Measurements from ENCODE around the gene STRIP1. TPM values are rescaled to one million over a fixed set of nuclear protein-coding genes. Genes with fewer than 3 reads are reported as not detected.
A peak's percentile ranks its signal among the peaks of the same experiment; 100 is the strongest.

STRIP1 gene
- total and polyA plus RNA-seq, 4 experiments from 2014 or later: 16.5 to 73.3 (median 51.7) TPM

- CTCF ChIA-PET (ENCODE audit: partially characterized antibody): interaction anchor here (0.6 to 12.2 kb wide), 8 partner anchors 9 to 67 kb away, joined by 3 to 120 read pairs (median 21); partner anchors contain the start of gene STRIP1
- intact Hi-C loops (cut with micrococcal nuclease): no loop called here
- POLR2A ChIA-PET (ENCODE audit: partially characterized antibody): interaction anchor here (1.1 to 5.7 kb wide), 2 partner anchors 15 to 19 kb away, joined by 4 to 33 read pairs; partner anchors contain the start of gene STRIP1
- no peaks in the 10 kb centered on the region for H3K27me3 ChIP-seq (ENCODE audit: insufficient read depth, low read length)
- Mint-ChIP-seq H3K27me3 (no peaks in the 10 kb centered on the region), H3K36me3 (peaks cover 68 to 90% of the 10 kb centered on the region in 2 donors), H3K4me3 (no peak overlapping the region), H3K9me3 (no peaks in the 10 kb centered on the region), H3K4me1 (peaks cover 1 to 8% (median 3%) of the 10 kb centered on the region in 4 donors), H3K27ac (no peak overlapping the region)
- no peak for DNase-seq
- no peak overlapping the region for H3K27ac ChIP-seq (ENCODE audit: low read depth, low read length)
- H3K4me3 ChIP-seq (ENCODE audit: low read length in 2 of 2): no peak overlapping the region
- no peaks in the 10 kb centered on the region for H3K4me1 ChIP-seq (ENCODE audit: insufficient read depth, low read length)
- H3K9me3 ChIP-seq (ENCODE audit: control insufficient read depth in 1 of 2, low read length in 2 of 2): no peaks in the 10 kb centered on the region
- H3K36me3 ChIP-seq (ENCODE audit: insufficient read depth, low read length): peaks cover 75% of the 10 kb centered on the region
These were observed 15.6 kb downstream of the STRIP1 start for GRCh38 chr1:110049801-110050601.

GRCh38 chr1:110050602-110051261, 16.3 kb downstream of the STRIP1 start:
- H3K27me3 ChIP-seq (ENCODE audit: insufficient read depth, low read length): no peaks in the 10 kb centered on the region
- H3K4me1 Mint-ChIP-seq: peaks cover 1 to 8% (median 3%) of the 10 kb centered on the region in 4 donors
- CTCF ChIA-PET (ENCODE audit: partially characterized antibody): interaction anchor here (0.9 to 12.2 kb wide), 9 partner anchors 8 to 411 kb away, joined by 3 to 120 read pairs (median 8); partner anchors contain the start of gene STRIP1
- H3K9me3 ChIP-seq (ENCODE audit: control insufficient read depth in 1 of 2, low read length in 2 of 2): no peaks in the 10 kb centered on the region
- H3K9me3 Mint-ChIP-seq: no peaks in the 10 kb centered on the region
- intact Hi-C loops (cut with micrococcal nuclease): no loop called here
- no peak overlapping the region for H3K4me3 Mint-ChIP-seq
- H3K36me3 ChIP-seq (ENCODE audit: insufficient read depth, low read length): peaks cover 70% of the 10 kb centered on the region
- H3K27ac Mint-ChIP-seq: peak overlapping the region in 1 of 7 donors; percentile 16
- no peak for DNase-seq
- peaks cover 69 to 91% of the 10 kb centered on the region in 2 donors for H3K36me3 Mint-ChIP-seq
- POLR2A ChIA-PET (ENCODE audit: partially characterized antibody): interaction anchor here (1.1 to 5.7 kb wide), 2 partner anchors 16 to 18 kb away, joined by 4 to 33 read pairs; partner anchors contain the start of gene STRIP1
- H3K27me3 Mint-ChIP-seq: no peaks in the 10 kb centered on the region
- no peak overlapping the region for H3K4me3 ChIP-seq (ENCODE audit: low read length in 2 of 2)
- H3K4me1 ChIP-seq (ENCODE audit: insufficient read depth, low read length): no peaks in the 10 kb centered on the region
- H3K27ac ChIP-seq (ENCODE audit: low read depth, low read length): no peak overlapping the region

- peaks cover 73 to 92% of the 10 kb centered on the region in 2 donors for H3K36me3 Mint-ChIP-seq
- no peaks in the 10 kb centered on the region for H3K9me3 Mint-ChIP-seq
- Histone ChIP-seq H3K4me3 (ENCODE audit: low read length in 2 of 2) (no peak overlapping the region), H3K36me3 (ENCODE audit: insufficient read depth, low read length) (peaks cover 71% of the 10 kb centered on the region), H3K4me1 (ENCODE audit: insufficient read depth, low read length) (no peaks in the 10 kb centered on the region), H3K27ac (ENCODE audit: low read depth, low read length) (no peak overlapping the region), H3K9me3 (ENCODE audit: control insufficient read depth in 1 of 2, low read length in 2 of 2) (no peaks in the 10 kb centered on the region), H3K27me3 (ENCODE audit: insufficient read depth, low read length) (no peaks in the 10 kb centered on the region)
- H3K27ac Mint-ChIP-seq: no peak overlapping the region
- H3K4me3 Mint-ChIP-seq: no peak overlapping the region
- DNase-seq: no peak
- peaks cover 1 to 8% (median 3%) of the 10 kb centered on the region in 4 donors for H3K4me1 Mint-ChIP-seq
- ChIA-PET POLR2A (ENCODE audit: partially characterized antibody) (interaction anchor here (5.7 kb wide), 1 partner anchor 16 kb away, joined by 33 read pairs; the partner anchor contains the start of gene STRIP1), CTCF (ENCODE audit: partially characterized antibody) (interaction anchor here (1.1 to 12.2 kb wide), 9 partner anchors 8 to 412 kb away, joined by 3 to 120 read pairs (median 34); partner anchors contain the start of gene STRIP1)
- no peaks in the 10 kb centered on the region for H3K27me3 Mint-ChIP-seq
- intact Hi-C loops (cut with micrococcal nuclease): no loop called here
These were observed 16.8 kb downstream of the STRIP1 start for GRCh38 chr1:110051262-110051648.

- peaks cover 69 to 94% of the 10 kb centered on the region in 2 donors for H3K36me3 Mint-ChIP-seq
- peaks cover 1 to 9% (median 5%) of the 10 kb centered on the region in 4 donors for H3K4me1 Mint-ChIP-seq
- Histone ChIP-seq H3K4me1 (ENCODE audit: insufficient read depth, low read length) (no peaks in the 10 kb centered on the region), H3K36me3 (ENCODE audit: insufficient read depth, low read length) (peaks cover 71% of the 10 kb centered on the region), H3K4me3 (ENCODE audit: low read length in 2 of 2) (no peak overlapping the region), H3K27me3 (ENCODE audit: insufficient read depth, low read length) (no peaks in the 10 kb centered on the region), H3K9me3 (ENCODE audit: control insufficient read depth in 1 of 2, low read length in 2 of 2) (no peaks in the 10 kb centered on the region), H3K27ac (ENCODE audit: low read depth, low read length) (no peak overlapping the region)
- peak; percentile 36 to 60 (median 53) for DNase-seq
- no peaks in the 10 kb centered on the region for H3K27me3 Mint-ChIP-seq
- intact Hi-C loops (cut with micrococcal nuclease): loop anchor here (1.0 kb wide), 1 partner anchor 53 kb away; no protein-coding TSS in a partner anchor
- POLR2A ChIA-PET (ENCODE audit: partially characterized antibody): no interaction called here
- H3K27ac Mint-ChIP-seq: peak overlapping the region in 3 of 7 donors; percentile 37 to 83 (median 49)
- H3K9me3 Mint-ChIP-seq: no peaks in the 10 kb centered on the region
- CTCF ChIA-PET (ENCODE audit: partially characterized antibody): interaction anchor here (1.0 to 12.2 kb wide), 14 partner anchors 9 to 507 kb away, joined by 3 to 120 read pairs (median 5); partner anchors contain the start of gene STRIP1
- no peak overlapping the region for H3K4me3 Mint-ChIP-seq
These were observed 19.4 kb downstream of the STRIP1 start for GRCh38 chr1:110053552-110054428.

GRCh38 chr1:110055493-110056284, 21.3 kb downstream of the STRIP1 start:
- Mint-ChIP-seq H3K9me3 (no peaks in the 10 kb centered on the region), H3K27me3 (no peaks in the 10 kb centered on the region), H3K36me3 (peaks cover 66 to 87% of the 10 kb centered on the region in 2 donors), H3K4me3 (no peak overlapping the region), H3K27ac (no peak overlapping the region), H3K4me1 (peaks cover 1 to 13% (median 6%) of the 10 kb centered on the region in 4 donors)
- Histone ChIP-seq H3K27ac (ENCODE audit: low read depth, low read length) (no peak overlapping the region), H3K4me3 (ENCODE audit: low read length in 2 of 2) (no peak overlapping the region), H3K4me1 (ENCODE audit: insufficient read depth, low read length) (no peaks in the 10 kb centered on the region), H3K9me3 (ENCODE audit: control insufficient read depth in 1 of 2, low read length in 2 of 2) (no peaks in the 10 kb centered on the region), H3K36me3 (ENCODE audit: insufficient read depth, low read length) (peaks cover 55% of the 10 kb centered on the region), H3K27me3 (ENCODE audit: insufficient read depth, low read length) (no peaks in the 10 kb centered on the region)
- CTCF ChIA-PET (ENCODE audit: partially characterized antibody): interaction anchor here (1.2 to 12.2 kb wide), 7 partner anchors 11 to 404 kb away, joined by 3 to 120 read pairs (median 34); partner anchors contain the start of genes ALX3 and STRIP1
- POLR2A ChIA-PET (ENCODE audit: partially characterized antibody): no interaction called here
- intact Hi-C loops (cut with micrococcal nuclease): no loop called here
- no peak for DNase-seq

GRCh38 chr1:110056285-110056683, 21.9 kb downstream of the STRIP1 start:
- no peak for DNase-seq
- CTCF ChIA-PET (ENCODE audit: partially characterized antibody): interaction anchor here (0.6 to 12.2 kb wide), 8 partner anchors 7 to 403 kb away, joined by 3 to 120 read pairs (median 28); partner anchors contain the start of gene STRIP1
- no peak overlapping the region for H3K27ac ChIP-seq (ENCODE audit: low read depth, low read length)
- peaks cover 64 to 84% of the 10 kb centered on the region in 2 donors for H3K36me3 Mint-ChIP-seq
- H3K9me3 Mint-ChIP-seq: no peaks in the 10 kb centered on the region
- H3K4me3 ChIP-seq (ENCODE audit: low read length in 2 of 2): no peak overlapping the region
- H3K27ac Mint-ChIP-seq: peak overlapping the region in 2 of 7 donors; percentile 10 to 65
- H3K4me1 Mint-ChIP-seq: peaks cover 1 to 13% (median 6%) of the 10 kb centered on the region in 4 donors
- POLR2A ChIA-PET (ENCODE audit: partially characterized antibody): no interaction called here
- no peak overlapping the region for H3K4me3 Mint-ChIP-seq
- H3K27me3 ChIP-seq (ENCODE audit: insufficient read depth, low read length): no peaks in the 10 kb centered on the region
- peaks cover 49% of the 10 kb centered on the region for H3K36me3 ChIP-seq (ENCODE audit: insufficient read depth, low read length)
- H3K27me3 Mint-ChIP-seq: no peaks in the 10 kb centered on the region
- no peaks in the 10 kb centered on the region for H3K9me3 ChIP-seq (ENCODE audit: control insufficient read depth in 1 of 2, low read length in 2 of 2)
- H3K4me1 ChIP-seq (ENCODE audit: insufficient read depth, low read length): no peaks in the 10 kb centered on the region
- intact Hi-C loops (cut with micrococcal nuclease): no loop called here

Measured in CD4-positive, alpha-beta memory T cell (primary cell).